Chondrocyte (in vitro differentiated cells): Measurements from ENCODE around the gene WWOX. TPM values are rescaled to one million over a fixed set of nuclear protein-coding genes. Genes with fewer than 3 reads are reported as not detected.

ENCODE experiments used
- DNase-seq: peaks from one replicate; pipeline ENCODE4 v3.0.0; 2021; ENCODE audit warnings: mixed read lengths, low spot score
- H3K27ac Mint-ChIP-seq: one replicate; pipeline ENCODE4 v1.8.0; 2021; ENCODE audit warnings: mild to moderate bottlenecking, moderate library complexity, mixed read lengths; ENCODE audit not compliant: unreplicated experiment
- H3K27me3 Mint-ChIP-seq: 2 replicates; pipeline ENCODE4 v1.8.0; 2021; ENCODE audit warnings: low read depth, mixed read lengths
- H3K36me3 Mint-ChIP-seq: 2 replicates; pipeline ENCODE4 v1.8.0; 2021; ENCODE audit warnings: low read depth, mixed read lengths
- H3K4me1 Mint-ChIP-seq: 2 replicates; pipeline ENCODE4 v1.8.0; 2021; ENCODE audit warnings: low read depth, mild to moderate bottlenecking, mixed read lengths
- H3K4me3 Mint-ChIP-seq: one replicate; pipeline ENCODE4 v1.8.0; 2021; ENCODE audit warnings: mild to moderate bottlenecking, moderate library complexity, mixed read lengths; ENCODE audit not compliant: unreplicated experiment
- H3K9me3 Mint-ChIP-seq: 2 replicates; pipeline ENCODE4 v1.8.0; 2021; ENCODE audit warnings: low read depth, mixed read lengths
- CTCF ChIP-seq: fragments of 200-600 bp; sonication (generic); IDR thresholded peaks from 2 replicates; pipeline ENCODE4 v1.5.0; 2021; ENCODE audit warnings: antibody characterized with exemption, mild to moderate bottlenecking, moderate library complexity
- total RNA-seq: library from RNA; stranded (reverse); gene quantifications from 3 replicates; pipeline ENCODE4 v1.2.1, GENCODE V29; 2021

Gene WWOX
- total RNA-seq, 1 donor from 2014 or later, result 12.1 TPM

GRCh38 chr16:79158337-79158736 lies 1058.9 kb downstream of the WWOX start:
- Mint-ChIP-seq H3K4me3 (no peak overlapping the region), H3K4me1 (no peaks in the 10 kb centered on the region), H3K27ac (no peak overlapping the region), H3K9me3 (no peaks in the 10 kb centered on the region), H3K36me3 (no peaks in the 10 kb centered on the region), H3K27me3 (peaks cover 10% of the 10 kb centered on the region)
- DNase-seq, result no peak
- no peak for TF ChIP-seq CTCF

GRCh38 chr16:79159261-79160049 lies 1060.0 kb downstream of the WWOX start:
- no peaks in the 10 kb centered on the region for H3K36me3 Mint-ChIP-seq
- no peak overlapping the region for H3K27ac Mint-ChIP-seq
- no peak overlapping the region for H3K4me3 Mint-ChIP-seq
- no peak for TF ChIP-seq CTCF
- peaks cover 10% of the 10 kb centered on the region for H3K27me3 Mint-ChIP-seq
- DNase-seq, result no peak
- no peaks in the 10 kb centered on the region for H3K4me1 Mint-ChIP-seq
- H3K9me3 Mint-ChIP-seq, result no peaks in the 10 kb centered on the region

- Mint-ChIP-seq H3K9me3 (peaks cover 7% of the 10 kb centered on the region), H3K27ac (no peak overlapping the region), H3K4me3 (no peak overlapping the region), H3K4me1 (no peaks in the 10 kb centered on the region), H3K27me3 (peaks cover 6% of the 10 kb centered on the region), H3K36me3 (no peaks in the 10 kb centered on the region)
- TF ChIP-seq CTCF, result no peak
- no peak for DNase-seq
These were observed 1063.5 kb downstream of the WWOX start for GRCh38 chr16:79162977-79163376.

- no peaks in the 10 kb centered on the region for H3K36me3 Mint-ChIP-seq
- H3K4me3 Mint-ChIP-seq, result no peak overlapping the region
These were observed 1064.4 kb downstream of the WWOX start for GRCh38 chr16:79163691-79164387.

More at GRCh38 chr16:79163691-79164387, 1064.4 kb downstream of the WWOX start:
- DNase-seq, result no peak
- H3K4me1 Mint-ChIP-seq, result peaks cover under 1% of the 10 kb centered on the region
- no peaks in the 10 kb centered on the region for H3K27me3 Mint-ChIP-seq
- H3K9me3 Mint-ChIP-seq, result peaks cover 10% of the 10 kb centered on the region
- no peak for TF ChIP-seq CTCF
- H3K27ac Mint-ChIP-seq, result no peak overlapping the region
